Fibroblast of lung (primary cell): ENCODE data around the gene ZBTB43. TPM values are rescaled to one million over a fixed set of nuclear protein-coding genes. Genes with fewer than 3 reads are reported as not detected.

ENCODE experiments used
- DNase-seq, 2 donors: peaks; one replicate each; pipeline versions ENCODE4 v3.0.0 to v3.0.0-alpha.2; 2010; ENCODE audit warnings: low read depth in 2 of 2
- H2AFZ ChIP-seq: 2 replicates; pipeline ENCODE4 v1.5.1; 2012; ENCODE audit warnings: low read length, control low read depth, inconsistent platforms
- H3K27ac ChIP-seq: 2 replicates; pipeline ENCODE4 v1.5.1; 2011; ENCODE audit warnings: low read length, control low read depth; ENCODE audit not compliant: insufficient read depth
- H3K27me3 ChIP-seq: 2 replicates; pipeline ENCODE4 v1.5.1; 2011; ENCODE audit warnings: mild to moderate bottlenecking, low read length; ENCODE audit not compliant: control insufficient read depth, insufficient read depth
- H3K36me3 ChIP-seq: 2 replicates; pipeline ENCODE4 v1.5.1; 2011; ENCODE audit warnings: low read length; ENCODE audit not compliant: control insufficient read depth, insufficient read depth
- H3K4me1 ChIP-seq: 2 replicates; pipeline ENCODE4 v1.5.1; 2011; ENCODE audit warnings: low read length; ENCODE audit not compliant: control insufficient read depth, insufficient read depth; ENCODE audit errors: extremely low read depth
- H3K4me2 ChIP-seq: 2 replicates; pipeline ENCODE4 v1.5.1; 2011; ENCODE audit warnings: low read length, control low read depth; ENCODE audit not compliant: insufficient read depth; ENCODE audit errors: extremely low read depth
- H3K4me3 ChIP-seq, 4 experiments: fragments of 200-600 bp in 1 of 4; sonication (generic) in 1 of 4; replicated peaks in 1 of 4; 2 replicates each; pipeline ENCODE4 v1.5.1; 2011 to 2016; ENCODE audit warnings: low read length in 4 of 4, low read depth in 3 of 4, mild to moderate bottlenecking in 3 of 4, control low read depth in 2 of 4, inconsistent platforms in 1 of 4, mixed read lengths in 1 of 4; ENCODE audit not compliant: insufficient read depth in 1 of 4; ENCODE audit errors: control extremely low read depth in 1 of 4
- H3K79me2 ChIP-seq: 2 replicates; pipeline ENCODE4 v1.5.1; 2012; ENCODE audit warnings: mild to moderate bottlenecking, low read length, inconsistent platforms; ENCODE audit not compliant: control insufficient read depth, insufficient read depth
- H3K9ac ChIP-seq: 2 replicates; pipeline ENCODE4 v1.5.1; 2011; ENCODE audit warnings: mild to moderate bottlenecking, low read length, control low read depth; ENCODE audit not compliant: insufficient read depth
- H3K9me3 ChIP-seq: 2 replicates; pipeline ENCODE4 v1.5.1; 2012; ENCODE audit warnings: low read depth, low read length; ENCODE audit not compliant: control insufficient read depth, insufficient read depth
- H4K20me1 ChIP-seq: 2 replicates; pipeline ENCODE4 v1.5.1; 2011; ENCODE audit warnings: low read length; ENCODE audit not compliant: control insufficient read depth, insufficient read depth; ENCODE audit errors: extremely low read depth
- CTCF ChIP-seq, 2 donors: IDR thresholded peaks in 1 of 2; conservative IDR thresholded peaks in 1 of 2; 1 replicate in 1 of 2; 2 replicates in 1 of 2; pipeline ENCODE4 v1.5.1; 2011 to 2012; ENCODE audit warnings: low read length in 2 of 2, control low read depth in 1 of 2, inconsistent platforms in 1 of 2, low read depth in 1 of 2, mild to moderate bottlenecking in 1 of 2
- EZH2 ChIP-seq: IDR thresholded peaks from 2 replicates; pipeline ENCODE4 v1.5.1; 2012; ENCODE audit warnings: low read length, control low read depth, mild to moderate bottlenecking; ENCODE audit errors: missing control alignments
- polyA plus RNA-seq, 2 donors: library from polyadenylated mRNA; depleted of rRNA in 1 of 2; stranded (reverse) in 1 of 2; unstranded in 1 of 2; fragments of >200 nt; gene quantifications; 2 replicates each; pipeline ENCODE4 v1.2.1, GENCODE V29; 2011 to 2012; ENCODE audit warnings: missing spikeins in 1 of 2
- total RNA-seq: library from RNA; depleted of rRNA; stranded (reverse); fragments of >200 nt; gene quantifications from 2 replicates; pipeline ENCODE4 v1.2.1, GENCODE V29; 2014

Gene ZBTB43
- total and polyA plus RNA-seq, 2 donors (not counting 1 experiment from before 2014, with no cell fraction given): 6.8 to 12.6 TPM

- H3K27me3 ChIP-seq: peaks cover 9% of the 10 kb centered on the region
- DNase-seq: no peak
- no peak overlapping the region for H3K4me2 ChIP-seq
- H3K9me3 ChIP-seq: no peaks in the 10 kb centered on the region
- no peak overlapping the region for H3K4me3 ChIP-seq
- no peak overlapping the region for H3K27ac ChIP-seq
- H2AFZ ChIP-seq: no peak overlapping the region
- no peaks in the 10 kb centered on the region for H3K36me3 ChIP-seq
- no peak overlapping the region for H3K9ac ChIP-seq
- no peaks in the 10 kb centered on the region for H3K4me1 ChIP-seq
- no peaks in the 10 kb centered on the region for H4K20me1 ChIP-seq
- TF ChIP-seq EZH2: no peak
- TF ChIP-seq CTCF (conservative IDR thresholded peaks at IDR 0.05 in 1 of 2, IDR thresholded peaks at IDR 0.05 in 1 of 2; ENCODE audit: low read depth in 1 of 2, low read length in 2 of 2): no peak
- no peaks in the 10 kb centered on the region for H3K79me2 ChIP-seq
These were observed 6.9 kb upstream of the ZBTB43 start for GRCh38 chr9:126797903-126798302.

- no peaks in the 10 kb centered on the region for H4K20me1 ChIP-seq
- no peak overlapping the region for H3K27ac ChIP-seq
- H3K9ac ChIP-seq: no peak overlapping the region
- no peak overlapping the region for H2AFZ ChIP-seq
- no peak for TF ChIP-seq CTCF (conservative IDR thresholded peaks at IDR 0.05 in 1 of 2, IDR thresholded peaks at IDR 0.05 in 1 of 2; ENCODE audit: low read depth in 1 of 2, low read length in 2 of 2)
- TF ChIP-seq EZH2: no peak
- no peaks in the 10 kb centered on the region for H3K79me2 ChIP-seq
- DNase-seq: no peak
- H3K9me3 ChIP-seq: no peaks in the 10 kb centered on the region
- H3K4me3 ChIP-seq: no peak overlapping the region
- H3K27me3 ChIP-seq: peaks cover 2% of the 10 kb centered on the region
- H3K36me3 ChIP-seq: no peaks in the 10 kb centered on the region
- H3K4me2 ChIP-seq: no peak overlapping the region
- H3K4me1 ChIP-seq: no peaks in the 10 kb centered on the region
These were observed 5.8 kb upstream of the ZBTB43 start for GRCh38 chr9:126799034-126799433.

- no peaks in the 10 kb centered on the region for H4K20me1 ChIP-seq
- no peaks in the 10 kb centered on the region for H3K9me3 ChIP-seq
- H3K36me3 ChIP-seq: no peaks in the 10 kb centered on the region
- H3K4me1 ChIP-seq: peaks cover 2% of the 10 kb centered on the region
- no peak overlapping the region for H2AFZ ChIP-seq
- H3K4me2 ChIP-seq: no peak overlapping the region
- no peaks in the 10 kb centered on the region for H3K27me3 ChIP-seq
- no peak overlapping the region for H3K9ac ChIP-seq
- H3K4me3 ChIP-seq: no peak overlapping the region
- H3K79me2 ChIP-seq: peaks cover 24% of the 10 kb centered on the region
- no peak overlapping the region for H3K27ac ChIP-seq
- DNase-seq: no peak
- no peak for TF ChIP-seq EZH2
- no peak for TF ChIP-seq CTCF (conservative IDR thresholded peaks at IDR 0.05 in 1 of 2, IDR thresholded peaks at IDR 0.05 in 1 of 2; ENCODE audit: low read depth in 1 of 2, low read length in 2 of 2)
These were observed 2.4 kb upstream of the ZBTB43 start for GRCh38 chr9:126802318-126803059.
